ENCODE measurements around the gene SORCS3. TPM values are rescaled to one million over a fixed set of nuclear protein-coding genes. Genes with fewer than 3 reads are reported as not detected.

Gene SORCS3
- total RNA-seq, 1 experiment from 2014 or later = not detected

- Histone ChIP-seq H3K36me3 (ENCODE audit: control insufficient read depth, insufficient read depth, low read length) (no peaks in the 10 kb centered on the region), H3K4me1 (ENCODE audit: control insufficient read depth, insufficient read depth, low read length) (no peaks in the 10 kb centered on the region), H3K27me3 (ENCODE audit: control insufficient read depth, insufficient read depth, low read length) (no peaks in the 10 kb centered on the region), H3K27ac (ENCODE audit: low read length) (no peak overlapping the region), H3K4me3 (ENCODE audit: low read depth in 2 of 2, low read length in 2 of 2) (no peak overlapping the region), H3K9me3 (ENCODE audit: control insufficient read depth, insufficient read depth, low read depth, low read length) (no peaks in the 10 kb centered on the region)
- DNase-seq (ENCODE audit: low read depth, low spot score) (no peak), ATAC-seq (no peak)
- intact Hi-C loops (cut with micrococcal nuclease; ENCODE audit: unreplicated experiment) = no loop called here
- in situ Hi-C loops (cut with HindIII; ENCODE audit: low pct_unique_long_range_greater_than_20kb, low sequenced_read_pairs) = no loop called here
- CTCF ChIA-PET = no interaction called here
- TF ChIP-seq SIN3A (IDR thresholded peaks at IDR 0.05; ENCODE audit: borderline replicate concordance, insufficient read depth, low read depth, low read length) (no peak), REST (IDR thresholded peaks at IDR 0.05; ENCODE audit: insufficient read depth in 1 of 2, low read depth in 2 of 2, low read length in 1 of 2) (no peak), POLR2AphosphoS5 (IDR thresholded peaks at IDR 0.05; ENCODE audit: low read depth, low read length) (no peak), CTCF (IDR thresholded peaks at IDR 0.05) (no peak), TCF7L2 (IDR thresholded peaks at IDR 0.05; ENCODE audit: low read depth, low read length) (no peak)
- POLR2A ChIA-PET = no interaction called here
- no TSS peak for BruUV-seq (replicated peaks)
These were observed 382.4 kb downstream of the SORCS3 start for GRCh38 chr10:105023211-105024111.

GRCh38 chr10:105024184-105024583 lies 383.1 kb downstream of the SORCS3 start:
- no TSS peak for BruUV-seq (replicated peaks)
- no peak overlapping the region for H3K27ac ChIP-seq (ENCODE audit: low read length)
- no peak overlapping the region for H3K4me3 ChIP-seq (ENCODE audit: low read depth in 2 of 2, low read length in 2 of 2)
- intact Hi-C loops (cut with micrococcal nuclease; ENCODE audit: unreplicated experiment) (no loop called here), in situ Hi-C loops (cut with HindIII; ENCODE audit: low pct_unique_long_range_greater_than_20kb, low sequenced_read_pairs) (no loop called here)
- ChIA-PET POLR2A (no interaction called here), CTCF (no interaction called here)
- no peaks in the 10 kb centered on the region for H3K27me3 ChIP-seq (ENCODE audit: control insufficient read depth, insufficient read depth, low read length)
- H3K4me1 ChIP-seq (ENCODE audit: control insufficient read depth, insufficient read depth, low read length) = no peaks in the 10 kb centered on the region
- no peaks in the 10 kb centered on the region for H3K36me3 ChIP-seq (ENCODE audit: control insufficient read depth, insufficient read depth, low read length)
- DNase-seq (ENCODE audit: low read depth, low spot score) = no peak
- ATAC-seq = no peak
- no peaks in the 10 kb centered on the region for H3K9me3 ChIP-seq (ENCODE audit: control insufficient read depth, insufficient read depth, low read depth, low read length)
- no peak for TF ChIP-seq SIN3A (IDR thresholded peaks at IDR 0.05; ENCODE audit: borderline replicate concordance, insufficient read depth, low read depth, low read length)
- no peak for TF ChIP-seq CTCF (IDR thresholded peaks at IDR 0.05)
- TF ChIP-seq REST (IDR thresholded peaks at IDR 0.05; ENCODE audit: insufficient read depth in 1 of 2, low read depth in 2 of 2, low read length in 1 of 2) = no peak
- TF ChIP-seq POLR2AphosphoS5 (IDR thresholded peaks at IDR 0.05; ENCODE audit: low read depth, low read length) = no peak
